DND-41 (cell line): ENCODE measurements around the gene AFF4.

Source experiments
- ATAC-seq: fragments of 200-7000 bp; cut with Tn5 transposase; 3 replicates; pipeline ENCODE4 v1.9.1; 2021; ENCODE audit warnings: low read depth; ENCODE audit not compliant: insufficient read depth
- DNase-seq: peaks from one replicate; pipeline ENCODE4 v3.0.0-alpha.2; 2020
- H2AFZ ChIP-seq: 2 replicates; pipeline ENCODE4 v1.6.0; 2012; ENCODE audit warnings: low read depth, low read length
- H3K27ac ChIP-seq: 2 replicates; pipeline ENCODE4 v1.5.1; 2012; ENCODE audit warnings: low read length, inconsistent platforms
- H3K27me3 ChIP-seq: fragments of 200-600 bp; sonication (generic); 2 replicates; pipeline ENCODE4 v1.6.0; 2012; ENCODE audit warnings: low read length, mild to moderate bottlenecking, inconsistent platforms; ENCODE audit not compliant: insufficient read depth, poor library complexity
- H3K36me3 ChIP-seq: 2 replicates; pipeline ENCODE4 v1.5.1; 2012; ENCODE audit warnings: low read length, inconsistent platforms; ENCODE audit not compliant: insufficient read depth
- H3K4me1 ChIP-seq: 2 replicates; pipeline ENCODE4 v1.5.1; 2012; ENCODE audit warnings: mild to moderate bottlenecking, low read length; ENCODE audit not compliant: insufficient read depth
- H3K4me2 ChIP-seq: 2 replicates; pipeline ENCODE4 v1.6.0; 2012; ENCODE audit warnings: mild to moderate bottlenecking, moderate library complexity, low read length, inconsistent platforms; ENCODE audit not compliant: insufficient read depth
- H3K4me3 ChIP-seq, 2 experiments: fragments of 200-600 bp in 1 of 2; shearing (Covaris generic) in 1 of 2; 2 replicates each; pipeline ENCODE4 v1.5.1; 2012 to 2016; ENCODE audit warnings: inconsistent platforms in 2 of 2, low read length in 2 of 2, mild to moderate bottlenecking in 2 of 2, low read depth in 1 of 2, moderate library complexity in 1 of 2
- H3K79me2 ChIP-seq: 2 replicates; pipeline ENCODE4 v1.6.0; 2012; ENCODE audit warnings: low read length, inconsistent platforms; ENCODE audit not compliant: insufficient read depth
- H3K9ac ChIP-seq: 2 replicates; pipeline ENCODE4 v1.6.0; 2012; ENCODE audit warnings: low read depth, mild to moderate bottlenecking, inconsistent platforms, low read length, moderate library complexity
- H3K9me3 ChIP-seq: 2 replicates; pipeline ENCODE4 v1.5.1; 2012; ENCODE audit warnings: low read length, moderate library complexity, mild to moderate bottlenecking, inconsistent platforms; ENCODE audit not compliant: insufficient read depth, severe bottlenecking
- H4K20me1 ChIP-seq: 2 replicates; pipeline ENCODE4 v1.6.0; 2012; ENCODE audit warnings: low read length; ENCODE audit not compliant: insufficient read depth
- CTCF ChIP-seq: IDR thresholded peaks from 2 replicates; pipeline ENCODE4 v1.5.1; 2012; ENCODE audit warnings: borderline replicate concordance, low read length, moderate library complexity, mild to moderate bottlenecking; ENCODE audit not compliant: poor library complexity, severe bottlenecking; ENCODE audit errors: extremely low read depth
- EZH2 ChIP-seq: IDR thresholded peaks from 3 replicates; pipeline ENCODE4 v1.6.1; 2012; ENCODE audit warnings: borderline replicate concordance, low read depth, mild to moderate bottlenecking, moderate library complexity, low read length, inconsistent platforms; ENCODE audit not compliant: severe bottlenecking

The AFF4 gene

GRCh38 chr5:132828846-132829494, 134.5 kb downstream of the AFF4 start:
- no peak overlapping the region for H3K4me3 ChIP-seq
- H3K27me3 ChIP-seq = peaks cover 43% of the 10 kb centered on the region

GRCh38 chr5:132827943-132828673, 135.3 kb downstream of the AFF4 start:
- Histone ChIP-seq H4K20me1 (no peaks in the 10 kb centered on the region), H3K79me2 (no peaks in the 10 kb centered on the region), H3K4me1 (peaks cover 13% of the 10 kb centered on the region), H3K27me3 (peaks cover 43% of the 10 kb centered on the region), H3K27ac (no peak overlapping the region), H3K36me3 (no peaks in the 10 kb centered on the region; the same call in 1 of the 2 replicates), H3K4me2 (no peak overlapping the region), H3K9ac (no peak overlapping the region), H2AFZ (no peak overlapping the region), H3K9me3 (no peaks in the 10 kb centered on the region), H3K4me3 (no peak overlapping the region)
- DNase-seq (no peak), ATAC-seq (no peak)
- TF ChIP-seq CTCF = no peak
- no peak for TF ChIP-seq EZH2

More at GRCh38 chr5:132828846-132829494, 134.5 kb downstream of the AFF4 start:
- ATAC-seq = no peak
- no peak overlapping the region for H3K4me2 ChIP-seq
- no peak for DNase-seq
- H4K20me1 ChIP-seq = no peaks in the 10 kb centered on the region
- no peaks in the 10 kb centered on the region for H3K79me2 ChIP-seq
- H3K27ac ChIP-seq = no peak overlapping the region
- peaks cover 13% of the 10 kb centered on the region for H3K4me1 ChIP-seq
- H3K36me3 ChIP-seq = no peaks in the 10 kb centered on the region; the same call in 1 of the 2 replicates
- H2AFZ ChIP-seq = no peak overlapping the region
- H3K9me3 ChIP-seq = no peaks in the 10 kb centered on the region
- H3K9ac ChIP-seq = no peak overlapping the region
- TF ChIP-seq CTCF (no peak), EZH2 (no peak)

- H3K9me3 ChIP-seq = no peaks in the 10 kb centered on the region
- H3K36me3 ChIP-seq = no peaks in the 10 kb centered on the region; the same call in 1 of the 2 replicates
- no peak for ATAC-seq
- H3K4me1 ChIP-seq = peaks cover 13% of the 10 kb centered on the region
- no peak overlapping the region for H3K4me3 ChIP-seq
- TF ChIP-seq EZH2 (no peak), CTCF (no peak)
- no peak overlapping the region for H2AFZ ChIP-seq
- no peaks in the 10 kb centered on the region for H3K79me2 ChIP-seq
- H3K27me3 ChIP-seq = peaks cover 43% of the 10 kb centered on the region
- H3K9ac ChIP-seq = no peak overlapping the region
- DNase-seq = no peak
- H4K20me1 ChIP-seq = no peaks in the 10 kb centered on the region
- no peak overlapping the region for H3K4me2 ChIP-seq
- no peak overlapping the region for H3K27ac ChIP-seq
Measured at GRCh38 chr5:132826424-132827082, 136.9 kb downstream of the AFF4 start.
